OCI-LY3 (cell line): ENCODE results near the gene ODC1.

Experiments
- CTCF ChIP-seq: fragments of 200-600, 300-600 bp; sonication (generic); IDR thresholded peaks from 2 replicates; pipeline ENCODE4 v1.5.1; 2014; ENCODE audit warnings: antibody characterized with exemption, low read length, low read depth
- EZH2phosphoT487 ChIP-seq: fragments of 200-600 bp; shearing (Covaris generic); IDR thresholded peaks from 2 replicates; pipeline ENCODE4 v1.6.1; 2018; ENCODE audit warnings: antibody characterized with exemption, mixed run types, low read depth

- TF ChIP-seq CTCF (no peak), EZH2phosphoT487 (no peak)
These were observed 37.9 kb downstream of the ODC1 start for GRCh38 chr2:10410001-10410822.
